DOHH2 (cell line): ENCODE data around the gene AP3D1.

Source experiments
- H3F3A ChIP-seq: fragments of 200-600 bp; sonication (generic), shearing (Covaris generic); 2 replicates; pipeline ENCODE4 v1.6.0; 2016; ENCODE audit warnings: antibody characterized with exemption, mild to moderate bottlenecking; ENCODE audit not compliant: control insufficient read depth, insufficient read depth
- H3K27ac ChIP-seq: fragments of 200-600 bp; sonication (generic); 2 replicates; pipeline ENCODE4 v1.5.1; 2014; ENCODE audit warnings: low read depth, mild to moderate bottlenecking, low read length, moderate library complexity
- H3K27me3 ChIP-seq: fragments of 200-600 bp; sonication (generic); 2 replicates; pipeline ENCODE4 v1.6.1; 2014; ENCODE audit warnings: mild to moderate bottlenecking, low read length, mixed read lengths; ENCODE audit not compliant: control insufficient read depth
- H3K36me3 ChIP-seq: fragments of 200-600 bp; sonication (generic); 2 replicates; pipeline ENCODE4 v1.6.1; 2014; ENCODE audit warnings: mild to moderate bottlenecking, low read length, moderate library complexity, mixed read lengths; ENCODE audit not compliant: control insufficient read depth
- H3K4me1 ChIP-seq: fragments of 200-600 bp; sonication (generic); 2 replicates; pipeline ENCODE4 v1.6.1; 2014; ENCODE audit warnings: mild to moderate bottlenecking, low read length, mixed read lengths; ENCODE audit not compliant: control insufficient read depth
- H3K4me2 ChIP-seq: fragments of 200-600 bp; sonication (generic); 2 replicates; pipeline ENCODE4 v1.6.0; 2014; ENCODE audit warnings: mild to moderate bottlenecking, low read length, moderate library complexity
- H3K4me3 ChIP-seq: fragments of 200-600 bp; sonication (generic); 2 replicates; pipeline ENCODE4 v1.5.1; 2014; ENCODE audit warnings: mild to moderate bottlenecking, low read length, mixed read lengths
- H3K79me2 ChIP-seq: fragments of 200-600 bp; sonication (generic); 2 replicates; pipeline ENCODE4 v1.6.1; 2014; ENCODE audit warnings: mild to moderate bottlenecking, low read length, mixed read lengths; ENCODE audit not compliant: control insufficient read depth
- H3K9me2 ChIP-seq: fragments of 200-600 bp; sonication (generic); replicated peaks from 2 replicates; pipeline ENCODE4 v1.6.1; 2014; ENCODE audit warnings: mild to moderate bottlenecking, low read length, mixed read lengths; ENCODE audit not compliant: control insufficient read depth
- H3K9me3 ChIP-seq: fragments of 200-600 bp; sonication (generic); 2 replicates; pipeline ENCODE4 v1.6.1; 2014; ENCODE audit warnings: antibody characterized with exemption, low read length, mixed read lengths; ENCODE audit not compliant: control insufficient read depth, insufficient read depth
- H4K20me1 ChIP-seq: fragments of 200-600 bp; sonication (generic); 2 replicates; pipeline ENCODE4 v1.6.0; 2014; ENCODE audit warnings: low read depth, mild to moderate bottlenecking, antibody characterized with exemption, low read length, moderate library complexity; ENCODE audit not compliant: control insufficient read depth, insufficient read depth
- CTCF ChIP-seq: fragments of 200-600 bp; sonication (generic); IDR thresholded peaks from one replicate; pipeline ENCODE4 v1.5.1; 2014; ENCODE audit warnings: antibody characterized with exemption, mild to moderate bottlenecking, low read depth, low read length; ENCODE audit not compliant: poor library complexity, severe bottlenecking
- EZH2phosphoT487 ChIP-seq: fragments of 200-600 bp; sonication (generic); IDR thresholded peaks from 2 replicates; pipeline ENCODE4 v1.6.1; 2017; ENCODE audit warnings: borderline replicate concordance, mild to moderate bottlenecking, antibody characterized with exemption, low read length, moderate library complexity, mixed read lengths

AP3D1 gene

GRCh38 chr19:2170987-2171348, 19.6 kb upstream of the AP3D1 start:
- Histone ChIP-seq H3K4me2 (peak overlapping the region; percentile 69), H3K36me3 (peaks cover 51% of the 10 kb centered on the region), H3K79me2 (peaks cover 100% of the 10 kb centered on the region), H3K9me3 (no peaks in the 10 kb centered on the region), H3K4me1 (peaks cover 60% of the 10 kb centered on the region), H3K9me2 (no peaks in the 10 kb centered on the region), H4K20me1 (peaks cover 62% of the 10 kb centered on the region), H3K4me3 (peak overlapping the region; percentile 52), H3F3A (no peaks in the 10 kb centered on the region), H3K27ac (0 out of 2 replicates have a peak overlapping the region, but pooled peaks have one; percentile 27), H3K27me3 (no peaks in the 10 kb centered on the region)
- TF ChIP-seq EZH2phosphoT487 (no peak), CTCF (no peak)

GRCh38 chr19:2170219-2170618, 18.9 kb upstream of the AP3D1 start:
- H3K4me2 ChIP-seq: peak overlapping the region; percentile 69
- H4K20me1 ChIP-seq: peaks cover 62% of the 10 kb centered on the region
- peaks cover 100% of the 10 kb centered on the region for H3K79me2 ChIP-seq
- peaks cover 66% of the 10 kb centered on the region for H3K4me1 ChIP-seq
- no peak overlapping the region for H3K27ac ChIP-seq
- H3K27me3 ChIP-seq: no peaks in the 10 kb centered on the region
- peaks cover 49% of the 10 kb centered on the region for H3K36me3 ChIP-seq
- H3K9me2 ChIP-seq: no peaks in the 10 kb centered on the region
- TF ChIP-seq CTCF: no peak
- TF ChIP-seq EZH2phosphoT487: no peak
- H3K9me3 ChIP-seq: no peaks in the 10 kb centered on the region
- peak overlapping the region; percentile 52 for H3K4me3 ChIP-seq
- H3F3A ChIP-seq: no peaks in the 10 kb centered on the region

GRCh38 chr19:2168619-2169424, 17.5 kb upstream of the AP3D1 start:
- TF ChIP-seq EZH2phosphoT487 (no peak), CTCF (no peak)
- no peaks in the 10 kb centered on the region; the same call in 1 of the 2 replicates for H3F3A ChIP-seq
- H3K9me2 ChIP-seq: no peaks in the 10 kb centered on the region
- H3K4me3 ChIP-seq: peak overlapping the region; percentile 62
- H3K27me3 ChIP-seq: no peaks in the 10 kb centered on the region
- H3K79me2 ChIP-seq: peaks cover 99% of the 10 kb centered on the region
- no peak overlapping the region for H3K27ac ChIP-seq
- peaks cover 52% of the 10 kb centered on the region for H3K36me3 ChIP-seq
- peak overlapping the region; percentile 85 for H3K4me2 ChIP-seq
- peaks cover 66% of the 10 kb centered on the region for H3K4me1 ChIP-seq
- peaks cover 58% of the 10 kb centered on the region for H4K20me1 ChIP-seq
- no peaks in the 10 kb centered on the region for H3K9me3 ChIP-seq
